H1 (cell line): ENCODE data around the gene EPS8.
A peak's percentile ranks its signal among the peaks of the same experiment; 100 is the strongest.

Experiments used
- CEBPB ChIP-seq: IDR thresholded peaks from 2 replicates; pipeline ENCODE4 v1.6.1; 2012; ENCODE audit warnings: low read depth, low read length
- CTCF ChIP-seq, 3 experiments: IDR thresholded peaks; 1 replicate in 2 of 3; 2 replicates in 1 of 3; pipeline versions ENCODE4 v1.5.1 to v1.6.1; 2011; ENCODE audit warnings: low read length in 3 of 3, mild to moderate bottlenecking in 3 of 3, inconsistent platforms in 2 of 3, low read depth in 1 of 3, moderate library complexity in 1 of 3; ENCODE audit not compliant: insufficient read depth in 1 of 3; ENCODE audit errors: control extremely low read depth in 1 of 3
- POLR2A ChIP-seq, 2 experiments: IDR thresholded peaks; 1 replicate in 1 of 2; 2 replicates in 1 of 2; pipeline ENCODE4 v1.6.1; 2011; ENCODE audit warnings: low read depth in 2 of 2, low read length in 2 of 2, mild to moderate bottlenecking in 2 of 2; ENCODE audit errors: control extremely low read depth in 1 of 2
- RAD21 ChIP-seq, 2 experiments: IDR thresholded peaks in 1 of 2; conservative IDR thresholded peaks in 1 of 2; 2 replicates each; pipeline ENCODE4 v1.6.1; 2011; ENCODE audit warnings: low read depth in 2 of 2, low read length in 2 of 2, improper control_type of control experiment in 1 of 2, inconsistent platforms in 1 of 2, mild to moderate bottlenecking in 1 of 2, moderate library complexity in 1 of 2
- TCF12 ChIP-seq: IDR thresholded peaks from 2 replicates; pipeline ENCODE4 v1.6.1; 2011; ENCODE audit warnings: low read depth, mild to moderate bottlenecking, low read length

GRCh38 chr12:15592934-15593333 lies 196.3 kb downstream of the EPS8 start:
- TF ChIP-seq RAD21 (IDR thresholded peaks at IDR 0.05 in 1 of 2, conservative IDR thresholded peaks at IDR 0.05 in 1 of 2; ENCODE audit: low read depth in 2 of 2, low read length in 2 of 2) (peak in 1 of 2 experiments; percentile 6; a peak in 2 of 4 replicates), POLR2A (IDR thresholded peaks at IDR 0.05; ENCODE audit: control extremely low read depth in 1 of 2, low read depth in 2 of 2, low read length in 2 of 2) (no peak), CTCF (IDR thresholded peaks at IDR 0.05; ENCODE audit: control extremely low read depth in 1 of 3, insufficient read depth in 1 of 3, low read depth in 1 of 3, low read length in 3 of 3) (peak in 1 of 3 experiments; percentile 2; a peak in 1 of 4 replicates), CEBPB (no peak), TCF12 (no peak)
